Esophagus muscularis mucosa (tissue), 3 donors: ENCODE data around the gene KRTAP5-6.

Experiments used
- CTCF ChIP-seq, 3 experiments: fragments of 200-600 bp in 2 of 3; fragments of 450-650 bp in 1 of 3; sonication (generic) in 2 of 3; IDR thresholded peaks; one replicate each; pipeline ENCODE4 v1.5.1; 2017 to 2019; ENCODE audit warnings: antibody characterized with exemption in 3 of 3, mild to moderate bottlenecking in 2 of 3, moderate library complexity in 1 of 3
- POLR2A ChIP-seq: fragments of 450-650 bp; IDR thresholded peaks from one replicate; pipeline ENCODE4 v1.6.1; 2017; ENCODE audit warnings: antibody characterized with exemption, moderate library complexity, mild to moderate bottlenecking, low read depth
- POLR2AphosphoS5 ChIP-seq, 2 donors: sonication (generic); formaldehyde crosslinking; IDR thresholded peaks; one replicate each; pipeline ENCODE4 v1.6.1; 2017; ENCODE audit warnings: antibody characterized with exemption in 2 of 2

GRCh38 chr11:1655168-1656060 lies 41.6 kb upstream of the KRTAP5-6 start:
- TF ChIP-seq CTCF (IDR thresholded peaks at IDR 0.05), result no peak
- no peak for TF ChIP-seq POLR2A
- no peak for TF ChIP-seq POLR2AphosphoS5 (IDR thresholded peaks at IDR 0.05)
